Endometrial microvascular endothelial cells (primary cell): ENCODE results near the gene TST. TPM values are rescaled to one million over a fixed set of nuclear protein-coding genes. Genes with fewer than 3 reads are reported as not detected.

ENCODE experiments used
- in situ Hi-C: cut with HindIII; loops from 2 replicates; pipeline ENCODE4 v1.10.0; 2017; ENCODE audit warnings: low sequenced_read_pairs, low pct_unique_long_range_greater_than_20kb; ENCODE audit errors: inconsistent ontology term
- total RNA-seq: library from RNA; depleted of rRNA; stranded (reverse); fragments of >200 nt; gene quantifications from one replicate; pipeline ENCODE4 v1.2.3, GENCODE V29; 2015; ENCODE audit errors: inconsistent ontology term

The TST gene
- total RNA-seq, 1 donor from 2014 or later, result 43.2 TPM

GRCh38 chr22:36966851-36967540, 52.3 kb downstream of the TST start:
- in situ Hi-C loops, result no loop called here

GRCh38 chr22:36965696-36966095, 53.6 kb downstream of the TST start:
- in situ Hi-C loops, result no loop called here

GRCh38 chr22:36964106-36964505, 55.1 kb downstream of the TST start:
- in situ Hi-C loops, result no loop called here

GRCh38 chr22:36963302-36963701, 55.9 kb downstream of the TST start:
- in situ Hi-C loops, result no loop called here

GRCh38 chr22:36961626-36962025, 57.6 kb downstream of the TST start:
- in situ Hi-C loops, result no loop called here

Other genes starting within 250 kb of the TST start
- gene IFT27, start 243.3 kb downstream of the TST start, total RNA-seq, result 4.4 TPM
- not detected for gene PVALB, start 202.4 kb downstream of the TST start, total RNA-seq
- not detected for gene NCF4, start 158.4 kb downstream of the TST start, total RNA-seq
- gene CSF2RB, start 105.8 kb downstream of the TST start, total RNA-seq, result 4.1 TPM
- 140 TPM for gene MPST, start 295 bp upstream of the TST start, total RNA-seq
- 50.5 TPM for gene KCTD17, start 32.3 kb upstream of the TST start, total RNA-seq
- gene TMPRSS6, start 90.3 kb upstream of the TST start, total RNA-seq, result not detected
- gene IL2RB, start 130.5 kb upstream of the TST start, total RNA-seq, result not detected
- gene C1QTNF6, start 168.8 kb upstream of the TST start, total RNA-seq, result 2.8 TPM
- gene SSTR3, start 193.0 kb upstream of the TST start, total RNA-seq, result not detected
- gene RAC2, start 224.8 kb upstream of the TST start, total RNA-seq, result 398 TPM